Measurements from ENCODE around the gene ENTPD2. TPM values are rescaled to one million over a fixed set of nuclear protein-coding genes. Genes with fewer than 3 reads are reported as not detected.

Gene ENTPD2
- total RNA-seq, 1 donor from 2014 or later, result 0.46 TPM

DNA sequence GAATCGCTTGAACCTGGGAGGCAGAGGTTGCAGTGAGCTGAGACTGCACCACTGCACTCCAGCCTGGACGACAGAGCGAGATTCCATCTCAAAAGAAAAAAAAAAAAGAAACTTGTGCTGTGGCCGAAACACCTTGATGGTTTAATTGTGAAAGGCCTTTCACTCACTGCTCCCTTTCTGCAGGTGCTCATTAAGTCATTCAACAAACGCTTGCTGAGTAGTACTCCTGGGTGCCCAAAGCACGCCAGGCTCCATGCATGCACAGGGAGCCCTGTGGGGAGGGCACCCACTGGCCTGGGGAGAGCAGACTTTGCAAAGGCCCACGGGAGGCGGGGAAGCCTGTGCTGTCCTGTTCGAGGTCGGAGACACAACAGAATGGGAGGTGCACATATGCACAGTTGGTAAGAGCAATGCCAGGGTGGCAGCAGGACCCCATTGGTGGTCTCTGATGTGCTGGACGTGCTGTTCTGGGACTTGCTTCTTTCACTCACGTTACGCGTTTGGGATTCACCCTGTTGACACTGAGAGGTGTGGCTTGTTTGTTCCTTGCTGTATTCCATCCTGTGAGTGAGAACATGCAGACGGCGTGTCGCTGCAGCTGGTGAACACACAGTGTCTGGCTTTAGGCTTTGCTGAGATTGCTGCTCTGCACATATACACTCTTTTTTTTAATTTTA lies 3.0 kb upstream of the ENTPD2 start:
- H3K27me3 Mint-ChIP-seq (ENCODE audit: unreplicated experiment), result peaks cover 5% of the 10 kb centered on the region
- no peaks in the 10 kb centered on the region for H3K9me3 Mint-ChIP-seq (ENCODE audit: unreplicated experiment)
- TF ChIP-seq, protein P1, sequence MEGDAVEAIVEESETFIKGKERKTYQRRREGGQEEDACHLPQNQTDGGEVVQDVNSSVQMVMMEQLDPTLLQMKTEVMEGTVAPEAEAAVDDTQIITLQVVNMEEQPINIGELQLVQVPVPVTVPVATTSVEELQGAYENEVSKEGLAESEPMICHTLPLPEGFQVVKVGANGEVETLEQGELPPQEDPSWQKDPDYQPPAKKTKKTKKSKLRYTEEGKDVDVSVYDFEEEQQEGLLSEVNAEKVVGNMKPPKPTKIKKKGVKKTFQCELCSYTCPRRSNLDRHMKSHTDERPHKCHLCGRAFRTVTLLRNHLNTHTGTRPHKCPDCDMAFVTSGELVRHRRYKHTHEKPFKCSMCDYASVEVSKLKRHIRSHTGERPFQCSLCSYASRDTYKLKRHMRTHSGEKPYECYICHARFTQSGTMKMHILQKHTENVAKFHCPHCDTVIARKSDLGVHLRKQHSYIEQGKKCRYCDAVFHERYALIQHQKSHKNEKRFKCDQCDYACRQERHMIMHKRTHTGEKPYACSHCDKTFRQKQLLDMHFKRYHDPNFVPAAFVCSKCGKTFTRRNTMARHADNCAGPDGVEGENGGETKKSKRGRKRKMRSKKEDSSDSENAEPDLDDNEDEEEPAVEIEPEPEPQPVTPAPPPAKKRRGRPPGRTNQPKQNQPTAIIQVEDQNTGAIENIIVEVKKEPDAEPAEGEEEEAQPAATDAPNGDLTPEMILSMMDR (IDR thresholded peaks at IDR 0.05), result no peak
- DNase-seq (ENCODE audit: extremely low spot score, unreplicated experiment), result no peak
- no peak overlapping the region for H3K4me3 Mint-ChIP-seq (ENCODE audit: unreplicated experiment)
- H3K27ac Mint-ChIP-seq (ENCODE audit: unreplicated experiment), result no peak overlapping the region
- no peaks in the 10 kb centered on the region for H3K36me3 Mint-ChIP-seq (ENCODE audit: unreplicated experiment)
- peaks cover 25% of the 10 kb centered on the region for H3K4me1 Mint-ChIP-seq (ENCODE audit: unreplicated experiment)

GRCh38 chr9:137055385-137056364 lies 1.8 kb upstream of the ENTPD2 start:
- H3K36me3 Mint-ChIP-seq (ENCODE audit: unreplicated experiment), result no peaks in the 10 kb centered on the region
- TF ChIP-seq, protein P1 (IDR thresholded peaks at IDR 0.05), result no peak
- no peak overlapping the region for H3K4me3 Mint-ChIP-seq (ENCODE audit: unreplicated experiment)
- H3K27ac Mint-ChIP-seq (ENCODE audit: unreplicated experiment), result peak overlapping the region; percentile 43
- H3K9me3 Mint-ChIP-seq (ENCODE audit: unreplicated experiment), result no peaks in the 10 kb centered on the region
- peaks cover 25% of the 10 kb centered on the region for H3K4me1 Mint-ChIP-seq (ENCODE audit: unreplicated experiment)
- peak; percentile 95 for DNase-seq (ENCODE audit: extremely low spot score, unreplicated experiment)
- H3K27me3 Mint-ChIP-seq (ENCODE audit: unreplicated experiment), result peaks cover 5% of the 10 kb centered on the region

- no peak for DNase-seq (ENCODE audit: extremely low spot score, unreplicated experiment)
- Mint-ChIP-seq H3K4me1 (ENCODE audit: unreplicated experiment) (peaks cover 25% of the 10 kb centered on the region), H3K27ac (ENCODE audit: unreplicated experiment) (no peak overlapping the region), H3K9me3 (ENCODE audit: unreplicated experiment) (no peaks in the 10 kb centered on the region), H3K36me3 (ENCODE audit: unreplicated experiment) (no peaks in the 10 kb centered on the region), H3K27me3 (ENCODE audit: unreplicated experiment) (peaks cover 5% of the 10 kb centered on the region), H3K4me3 (ENCODE audit: unreplicated experiment) (no peak overlapping the region)
- TF ChIP-seq, protein P1 (IDR thresholded peaks at IDR 0.05), result no peak
These were observed 1.1 kb upstream of the ENTPD2 start for GRCh38 chr9:137054932-137055384.

- Mint-ChIP-seq H3K27me3 (ENCODE audit: unreplicated experiment) (peaks cover 11% of the 10 kb centered on the region), H3K27ac (ENCODE audit: unreplicated experiment) (no peak overlapping the region), H3K36me3 (ENCODE audit: unreplicated experiment) (no peaks in the 10 kb centered on the region), H3K4me3 (ENCODE audit: unreplicated experiment) (no peak overlapping the region), H3K9me3 (ENCODE audit: unreplicated experiment) (no peaks in the 10 kb centered on the region), H3K4me1 (ENCODE audit: unreplicated experiment) (peaks cover 26% of the 10 kb centered on the region)
- DNase-seq (ENCODE audit: extremely low spot score, unreplicated experiment), result no peak
- TF ChIP-seq, protein P1 (IDR thresholded peaks at IDR 0.05), result no peak
These were observed 590 bp downstream of the ENTPD2 start for GRCh38 chr9:137052998-137053943.

Data from osteocyte (in vitro differentiated cells).